Activated CD8-positive, alpha-beta memory T cell treated with anti-CD3 and anti-CD28 coated beads, Interleukin-2, amount 10 ng/mL, durations not matched to agents 7 days and 5 days (primary cell): ENCODE data around the gene MYO3B. TPM values are rescaled to one million over a fixed set of nuclear protein-coding genes. Genes with fewer than 3 reads are reported as not detected.

Experiments used
- ATAC-seq: fragments of 150-1000 bp; cut with Tn5 transposase; one replicate; pipeline ENCODE4 v1.10.0; 2021; ENCODE audit warnings: moderate library complexity
- CTCF ChIA-PET: fragments of 350-600 bp; sonication (Branson Sonifier 250); formaldehyde crosslinking; loops from one replicate; lab custom pipeline; 2021; ENCODE audit warnings: antibody characterized with exemption; lab: Charles Lee
- DNase-seq: peaks from one replicate; pipeline ENCODE4 v3.0.0-alpha.2; 2020
- H3K27ac Mint-ChIP-seq: one replicate; pipeline ENCODE4 v1.8.0; 2021; ENCODE audit warnings: mild to moderate bottlenecking, mixed read lengths
- H3K27me3 Mint-ChIP-seq: one replicate; pipeline ENCODE4 v1.8.0; 2021; ENCODE audit warnings: mixed read lengths
- H3K36me3 Mint-ChIP-seq: one replicate; pipeline ENCODE4 v1.8.0; 2021; ENCODE audit warnings: mild to moderate bottlenecking, mixed read lengths
- H3K4me1 Mint-ChIP-seq: one replicate; pipeline ENCODE4 v1.8.0; 2021; ENCODE audit warnings: mixed read lengths
- H3K4me3 Mint-ChIP-seq: one replicate; pipeline ENCODE4 v1.8.0; 2021; ENCODE audit warnings: mild to moderate bottlenecking, moderate library complexity, mixed read lengths
- H3K9me3 Mint-ChIP-seq: one replicate; pipeline ENCODE4 v1.8.0; 2022; ENCODE audit warnings: low read depth, mixed read lengths
- total RNA-seq, 2 experiments: library from RNA; stranded (reverse); gene quantifications; one replicate each; pipeline ENCODE4 v1.2.3, GENCODE V29; 2021

MYO3B gene
- total RNA-seq, 2 experiments from 2014 or later: 0.23 to 0.38 TPM

DNA sequence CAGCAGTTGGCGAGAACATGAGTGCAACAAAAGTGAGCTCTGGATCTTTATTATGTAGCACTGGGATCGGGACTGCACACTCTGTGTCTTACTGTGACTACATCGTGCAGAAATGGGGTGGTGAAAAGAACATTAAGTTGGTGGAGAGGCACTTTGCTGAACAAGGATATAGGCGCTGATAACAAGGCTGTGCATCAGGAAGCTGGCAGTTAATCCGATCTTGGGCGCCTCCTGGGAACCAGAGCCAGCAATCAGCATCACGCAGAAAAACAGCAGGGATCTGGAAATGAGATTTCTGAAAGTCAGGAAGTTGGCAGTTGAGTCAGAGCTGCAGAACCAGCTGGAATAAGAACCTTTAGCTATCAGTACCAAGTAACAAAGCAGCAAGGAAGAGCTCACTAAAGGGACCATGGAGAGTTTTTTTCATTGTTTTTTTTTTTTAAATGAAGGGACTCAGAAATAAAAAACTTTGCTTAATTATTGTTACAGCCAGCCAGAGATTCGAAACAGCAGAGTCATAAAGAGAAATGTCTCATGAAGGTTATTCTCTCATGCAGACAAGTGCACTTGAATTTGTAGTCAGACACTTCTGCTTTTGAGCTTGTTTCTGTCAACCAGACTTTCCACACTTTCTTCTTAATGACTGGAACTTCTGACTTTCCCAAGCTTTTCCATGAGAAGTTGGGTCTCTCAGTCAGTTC, 22.8 kb upstream of the MYO3B start:
- no peak for ATAC-seq
- no peaks in the 10 kb centered on the region for H3K9me3 Mint-ChIP-seq
- CTCF ChIA-PET: interaction anchor here (0.6 kb wide), 1 partner anchor 287 kb away, joined by 3 read pairs; no protein-coding TSS in a partner anchor
- no peaks in the 10 kb centered on the region for H3K36me3 Mint-ChIP-seq
- H3K4me1 Mint-ChIP-seq: peaks cover 2% of the 10 kb centered on the region
- no peak overlapping the region for H3K4me3 Mint-ChIP-seq
- peaks cover 9% of the 10 kb centered on the region for H3K27me3 Mint-ChIP-seq
- no peak for DNase-seq
- no peak overlapping the region for H3K27ac Mint-ChIP-seq

DNA sequence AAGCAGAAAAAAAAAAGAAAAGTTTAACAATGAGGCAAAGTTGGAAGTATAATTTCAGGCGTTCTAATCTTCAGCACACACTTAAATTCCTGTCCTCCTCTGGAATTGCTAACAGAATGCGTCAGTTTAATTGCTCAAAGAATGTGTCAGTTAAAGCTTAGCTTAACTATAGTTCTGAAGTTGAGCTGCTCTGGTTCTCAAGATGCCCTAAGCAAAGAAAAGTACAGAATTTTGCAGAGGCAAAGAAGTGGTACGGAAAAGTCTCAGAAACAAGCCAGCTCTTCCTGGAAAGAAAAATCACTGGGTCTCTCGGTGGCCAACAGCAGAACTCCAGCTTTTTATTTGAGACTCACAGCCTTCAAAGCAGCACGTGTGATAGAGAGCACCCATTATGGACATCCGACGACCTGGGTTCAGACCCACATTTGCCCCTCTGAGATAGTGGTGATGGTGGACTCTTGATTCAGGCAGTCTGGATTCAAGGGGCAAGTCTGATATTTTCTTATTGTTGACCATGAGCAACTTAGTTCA, 22.2 kb upstream of the MYO3B start:
- no peak for DNase-seq
- CTCF ChIA-PET: no interaction called here
- H3K4me3 Mint-ChIP-seq: no peak overlapping the region
- peaks cover 4% of the 10 kb centered on the region for H3K4me1 Mint-ChIP-seq
- H3K27me3 Mint-ChIP-seq: peaks cover 9% of the 10 kb centered on the region
- H3K36me3 Mint-ChIP-seq: no peaks in the 10 kb centered on the region
- no peak overlapping the region for H3K27ac Mint-ChIP-seq
- H3K9me3 Mint-ChIP-seq: no peaks in the 10 kb centered on the region
- no peak for ATAC-seq

DNA sequence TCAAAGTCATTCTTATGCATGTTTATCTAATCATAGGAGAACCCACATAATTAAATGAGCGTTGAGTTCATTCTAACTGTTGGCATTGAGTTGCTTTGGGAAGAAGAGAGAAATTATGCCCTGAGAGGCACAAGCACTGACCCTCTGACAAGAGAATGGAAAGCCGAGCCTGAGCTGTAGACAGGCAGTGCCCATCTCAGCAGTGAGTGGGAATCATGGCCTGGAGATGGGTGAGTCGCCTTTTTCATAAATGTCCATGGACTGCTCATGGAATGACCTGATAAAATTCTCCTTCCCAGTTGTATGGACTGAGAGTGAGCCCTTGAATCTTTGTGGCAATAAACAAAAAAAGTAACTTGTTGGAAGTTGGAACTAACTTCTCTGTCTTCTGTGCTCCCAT, 21.4 kb upstream of the MYO3B start:
- no peak for ATAC-seq
- Mint-ChIP-seq H3K9me3 (no peaks in the 10 kb centered on the region), H3K27me3 (peaks cover 12% of the 10 kb centered on the region), H3K4me3 (no peak overlapping the region), H3K27ac (no peak overlapping the region), H3K4me1 (peaks cover 4% of the 10 kb centered on the region), H3K36me3 (no peaks in the 10 kb centered on the region)
- CTCF ChIA-PET: no interaction called here
- DNase-seq: no peak

DNA sequence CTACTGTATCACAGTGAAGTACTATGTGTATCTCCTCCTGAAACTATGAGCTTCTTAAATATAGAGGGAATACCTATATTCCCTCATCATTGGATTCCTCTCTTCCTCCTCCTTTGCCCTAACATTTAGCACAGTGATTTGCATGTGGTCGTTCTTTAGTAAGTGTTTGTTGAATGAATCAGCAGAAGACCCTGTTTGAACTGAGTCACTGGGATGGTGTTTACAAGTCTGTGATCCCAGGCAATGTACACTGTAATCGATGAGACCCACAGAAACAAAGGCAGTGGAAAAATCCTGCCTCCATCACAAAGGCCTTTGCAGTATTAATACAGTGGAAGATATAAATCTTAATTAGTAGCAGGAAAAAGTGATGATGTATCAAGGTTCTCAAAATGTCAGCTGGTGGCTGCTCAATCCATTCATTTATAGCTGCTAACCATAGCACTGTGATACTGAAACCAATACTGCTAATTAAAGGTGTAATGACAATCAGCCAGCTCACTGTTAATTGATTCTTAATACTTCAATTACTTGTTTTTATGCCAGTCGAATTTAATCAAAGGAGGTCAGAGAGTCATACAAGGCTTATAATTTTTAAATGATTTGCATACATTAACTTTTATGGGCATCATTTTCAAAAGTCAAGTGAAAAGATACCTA, 20.8 kb upstream of the MYO3B start:
- Mint-ChIP-seq H3K9me3 (no peaks in the 10 kb centered on the region), H3K27me3 (peaks cover 12% of the 10 kb centered on the region), H3K4me3 (no peak overlapping the region), H3K4me1 (peaks cover 4% of the 10 kb centered on the region), H3K36me3 (no peaks in the 10 kb centered on the region), H3K27ac (no peak overlapping the region)
- DNase-seq (no peak), ATAC-seq (no peak)
- CTCF ChIA-PET: no interaction called here

DNA sequence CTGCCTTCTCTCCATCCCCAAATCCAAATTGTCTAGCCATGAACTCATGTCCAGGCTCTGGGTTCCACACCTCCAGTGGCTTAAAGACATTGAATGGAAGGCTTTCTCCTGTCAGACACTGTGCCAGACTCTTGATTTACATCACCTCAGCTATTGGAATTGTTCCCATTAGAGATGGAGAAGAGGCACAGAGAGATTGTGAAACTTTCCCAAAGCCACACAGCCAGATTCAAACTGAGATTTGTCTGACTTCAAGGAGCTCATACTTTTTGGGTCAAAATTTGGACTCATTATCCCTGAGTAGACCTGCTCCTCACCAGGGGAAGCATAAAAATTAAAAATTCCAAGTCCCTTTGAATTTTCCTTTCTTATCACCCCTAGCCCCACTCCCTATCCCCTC, 18.9 kb upstream of the MYO3B start:
- Mint-ChIP-seq H3K9me3 (no peaks in the 10 kb centered on the region), H3K4me1 (peaks cover 4% of the 10 kb centered on the region), H3K27me3 (peaks cover 21% of the 10 kb centered on the region), H3K4me3 (no peak overlapping the region), H3K36me3 (no peaks in the 10 kb centered on the region), H3K27ac (no peak overlapping the region)
- DNase-seq: no peak
- ATAC-seq: no peak
- CTCF ChIA-PET: no interaction called here

DNA sequence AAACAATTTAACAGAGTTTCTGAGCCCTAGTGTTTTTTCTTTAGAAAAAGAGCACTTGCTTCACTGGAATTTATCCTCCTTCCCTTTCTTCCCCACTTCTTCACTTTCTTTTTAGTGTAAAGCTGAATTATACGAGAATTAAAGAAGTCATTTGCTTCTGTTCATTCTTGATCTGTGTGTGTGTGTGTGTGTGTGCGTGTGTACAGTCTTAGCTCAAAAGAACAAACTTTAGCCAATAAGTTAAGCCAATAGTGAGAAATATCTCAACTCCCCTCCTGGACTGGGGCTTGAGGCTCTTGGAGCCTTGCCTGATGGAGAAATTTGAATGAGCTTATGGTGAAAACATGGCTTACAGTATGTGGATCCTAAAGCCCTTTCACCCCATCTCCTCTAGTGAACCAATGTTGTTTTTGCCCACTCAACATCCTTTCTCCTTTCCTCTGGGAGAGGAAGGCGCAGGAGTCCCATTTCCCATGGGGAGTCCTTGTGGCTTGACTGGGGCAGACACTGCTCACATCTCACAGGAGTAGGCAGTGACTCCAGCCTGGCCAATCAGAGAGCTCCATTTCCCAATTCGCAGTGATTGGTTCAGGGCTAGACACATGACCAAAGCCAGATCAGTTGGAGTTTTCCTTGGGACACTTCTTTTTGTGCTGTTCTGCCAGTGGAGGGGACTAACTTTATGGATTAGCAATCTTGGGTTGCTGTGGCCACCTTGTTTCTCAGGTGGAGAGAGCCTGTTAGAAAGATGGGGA, 16.3 kb upstream of the MYO3B start:
- ATAC-seq (no peak), DNase-seq (no peak)
- no peaks in the 10 kb centered on the region for H3K36me3 Mint-ChIP-seq
- peaks cover 5% of the 10 kb centered on the region for H3K4me1 Mint-ChIP-seq
- H3K4me3 Mint-ChIP-seq: no peak overlapping the region
- no peaks in the 10 kb centered on the region for H3K9me3 Mint-ChIP-seq
- peaks cover 21% of the 10 kb centered on the region for H3K27me3 Mint-ChIP-seq
- CTCF ChIA-PET: no interaction called here
- no peak overlapping the region for H3K27ac Mint-ChIP-seq

- Mint-ChIP-seq H3K4me3 (no peak overlapping the region), H3K4me1 (peaks cover 5% of the 10 kb centered on the region), H3K27ac (no peak overlapping the region), H3K36me3 (no peaks in the 10 kb centered on the region), H3K27me3 (peaks cover 18% of the 10 kb centered on the region), H3K9me3 (no peaks in the 10 kb centered on the region)
- DNase-seq: no peak
- ATAC-seq: no peak
- CTCF ChIA-PET: no interaction called here
Observed at GRCh38 chr2:170162271-170162632, 15.7 kb upstream of the MYO3B start.

DNA sequence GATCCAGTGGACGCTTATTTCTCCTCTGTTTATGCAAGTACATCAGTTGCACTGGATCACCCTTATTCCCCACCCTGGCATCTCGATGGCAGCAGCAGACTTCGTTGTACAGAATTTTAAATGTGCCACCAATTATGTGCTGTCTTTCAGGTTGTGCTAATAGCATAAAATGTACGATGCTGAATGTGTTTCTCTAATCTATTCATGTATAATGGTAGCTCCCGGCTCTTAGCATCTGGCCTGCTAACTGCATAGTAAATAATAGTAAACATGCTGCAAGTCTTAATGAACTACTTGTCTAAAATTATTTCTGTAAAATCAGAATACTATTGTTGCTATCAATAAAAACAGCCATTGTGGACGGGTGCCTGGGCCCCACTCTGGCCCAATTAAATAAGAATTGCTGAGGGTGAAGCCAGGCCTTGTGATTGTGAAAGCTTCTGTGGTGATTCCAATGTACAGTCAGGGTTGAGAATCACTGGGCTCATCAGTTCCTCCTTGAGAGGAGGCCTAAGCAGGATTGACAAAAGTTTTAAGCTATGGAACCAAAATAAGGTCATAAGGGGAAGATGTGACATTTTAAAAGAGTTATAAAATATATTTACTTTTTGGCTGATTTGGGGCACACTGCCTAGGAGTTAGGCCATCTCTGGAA, 14.4 kb upstream of the MYO3B start:
- H3K9me3 Mint-ChIP-seq: no peaks in the 10 kb centered on the region
- CTCF ChIA-PET: no interaction called here
- H3K4me3 Mint-ChIP-seq: no peak overlapping the region
- DNase-seq (no peak), ATAC-seq (no peak)
- peaks cover 19% of the 10 kb centered on the region for H3K27me3 Mint-ChIP-seq
- H3K27ac Mint-ChIP-seq: no peak overlapping the region
- H3K4me1 Mint-ChIP-seq: peaks cover 5% of the 10 kb centered on the region
- no peaks in the 10 kb centered on the region for H3K36me3 Mint-ChIP-seq

- H3K27me3 Mint-ChIP-seq: peaks cover 18% of the 10 kb centered on the region
- CTCF ChIA-PET: no interaction called here
- no peak overlapping the region for H3K4me3 Mint-ChIP-seq
- no peaks in the 10 kb centered on the region for H3K9me3 Mint-ChIP-seq
- H3K36me3 Mint-ChIP-seq: no peaks in the 10 kb centered on the region
- peaks cover 5% of the 10 kb centered on the region for H3K4me1 Mint-ChIP-seq
- DNase-seq (no peak), ATAC-seq (no peak)
- no peak overlapping the region for H3K27ac Mint-ChIP-seq
Observed at GRCh38 chr2:170165129-170165528, 12.8 kb upstream of the MYO3B start.

DNA sequence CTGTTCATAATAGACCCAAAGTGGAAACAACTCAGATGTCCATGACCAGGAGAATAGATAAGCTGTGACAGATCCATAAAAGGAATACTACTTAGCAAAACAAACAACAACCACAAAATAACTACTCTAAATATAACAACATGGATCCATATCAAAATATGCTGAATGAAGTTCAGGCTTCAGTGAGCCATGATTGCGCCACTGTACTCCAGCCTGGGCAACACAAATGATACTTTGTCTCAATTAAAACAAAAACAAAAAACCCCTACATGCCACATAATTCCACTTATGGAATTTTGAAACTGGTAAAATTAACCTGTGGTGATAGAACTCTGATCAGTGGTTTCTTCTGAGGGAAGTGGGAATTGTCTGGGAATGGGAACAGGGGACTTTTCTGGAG, 11.2 kb upstream of the MYO3B start:
- CTCF ChIA-PET: no interaction called here
- Mint-ChIP-seq H3K27ac (no peak overlapping the region), H3K36me3 (no peaks in the 10 kb centered on the region), H3K4me3 (no peak overlapping the region), H3K9me3 (no peaks in the 10 kb centered on the region), H3K4me1 (peaks cover 3% of the 10 kb centered on the region), H3K27me3 (peaks cover 20% of the 10 kb centered on the region)
- DNase-seq (no peak), ATAC-seq (no peak)

GRCh38 chr2:170170281-170171040, 7.5 kb upstream of the MYO3B start:
- Mint-ChIP-seq H3K4me1 (no peaks in the 10 kb centered on the region), H3K4me3 (no peak overlapping the region), H3K9me3 (no peaks in the 10 kb centered on the region), H3K36me3 (no peaks in the 10 kb centered on the region), H3K27me3 (peaks cover 11% of the 10 kb centered on the region), H3K27ac (no peak overlapping the region)
- DNase-seq (no peak), ATAC-seq (no peak)
- CTCF ChIA-PET: no interaction called here

- Mint-ChIP-seq H3K27ac (no peak overlapping the region), H3K27me3 (peaks cover 1% of the 10 kb centered on the region), H3K36me3 (no peaks in the 10 kb centered on the region), H3K4me3 (no peak overlapping the region), H3K9me3 (no peaks in the 10 kb centered on the region), H3K4me1 (peaks cover 19% of the 10 kb centered on the region)
- ATAC-seq: no peak
- CTCF ChIA-PET: no interaction called here
- DNase-seq: no peak
Observed at GRCh38 chr2:170176212-170176611, 1.7 kb upstream of the MYO3B start.
